ENCODE measurements around the gene HAO2.

Gene HAO2

DNA sequence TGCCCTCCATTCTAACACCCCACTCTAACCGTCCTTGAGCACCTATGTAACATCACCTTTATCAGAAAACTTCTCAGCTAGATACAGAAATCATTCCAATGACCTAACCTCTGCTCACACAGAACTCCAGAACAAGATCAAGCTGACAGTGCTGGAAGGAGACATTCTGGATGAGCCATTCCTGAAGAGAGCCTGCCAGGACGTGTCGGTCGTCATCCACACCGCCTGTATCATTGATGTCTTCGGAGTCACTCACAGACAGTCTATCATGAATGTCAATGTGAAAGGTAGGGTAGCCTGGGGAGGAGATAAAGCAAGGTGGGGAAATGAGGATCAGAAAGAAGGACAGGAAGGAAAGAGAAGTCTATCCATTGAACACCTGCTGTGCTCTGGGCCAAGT lies 74.2 kb downstream of the HAO2 start:
- no peak for DNase-seq

Data from NCI-H2081 (cell line).